ENCODE results near the gene MKI67. TPM values are rescaled to one million over a fixed set of nuclear protein-coding genes. Genes with fewer than 3 reads are reported as not detected.

MKI67 gene
- total and polyA plus RNA-seq, 2 of the 13 experiments (the other 11 are each of a cell fraction or from before 2014, with no cell fraction given): 6.7 to 22.9 TPM

GRCh38 chr10:128156999-128157755 lies 31.0 kb upstream of the MKI67 start (continued):
- TF ChIP-seq TRIM22 (IDR thresholded peaks at IDR 0.05) (no peak), FOXK2 (IDR thresholded peaks at IDR 0.05) (no peak), ZNF704 (CRISPR knock-in tag; IDR thresholded peaks at IDR 0.05; ENCODE audit: borderline replicate concordance) (no peak), ZNF558 (CRISPR knock-in tag; IDR thresholded peaks at IDR 0.05; ENCODE audit: borderline replicate concordance) (no peak), RAD21 (CRISPR knock-in tag; IDR thresholded peaks at IDR 0.05) (peak; percentile 25; the same call in 1 of the 2 replicates), PPARG (CRISPR knock-in tag; conservative IDR thresholded peaks at IDR 0.05) (0 out of 2 replicates have a peak, but pooled peaks have one; percentile 31), TOPORS (CRISPR knock-in tag; IDR thresholded peaks at IDR 0.05) (no peak), NR2F2 (IDR thresholded peaks at IDR 0.05; ENCODE audit: borderline replicate concordance, low read depth) (no peak), NONO (IDR thresholded peaks at IDR 0.05) (no peak), NONO (CRISPR knock-in tag; conservative IDR thresholded peaks at IDR 0.05) (peak; percentile 73), MED8 (CRISPR knock-in tag; IDR thresholded peaks at IDR 0.05; ENCODE audit: insufficient replicate concordance) (peak; percentile 49), NR2F1 (CRISPR knock-in tag; IDR thresholded peaks at IDR 0.05) (0 out of 4 replicates have a peak, but pooled peaks of 1 of the 2 experiments have one; percentile 18), ZNF550 (CRISPR knock-in tag; IDR thresholded peaks at IDR 0.05; ENCODE audit: borderline replicate concordance) (no peak), PREB (CRISPR knock-in tag; IDR thresholded peaks at IDR 0.05) (no peak), ZNF337 (CRISPR knock-in tag; IDR thresholded peaks at IDR 0.05; ENCODE audit: borderline replicate concordance, low read depth) (no peak), SIN3A (IDR thresholded peaks at IDR 0.05; ENCODE audit: borderline replicate concordance, low read depth, low read length) (no peak), HDAC2 (CRISPR knock-in tag; IDR thresholded peaks at IDR 0.05) (peak; percentile 84; the same call in 1 of the 2 replicates), ZNF549 (CRISPR knock-in tag; IDR thresholded peaks at IDR 0.05) (no peak)
- TF ChIP-seq, protein P1, sequence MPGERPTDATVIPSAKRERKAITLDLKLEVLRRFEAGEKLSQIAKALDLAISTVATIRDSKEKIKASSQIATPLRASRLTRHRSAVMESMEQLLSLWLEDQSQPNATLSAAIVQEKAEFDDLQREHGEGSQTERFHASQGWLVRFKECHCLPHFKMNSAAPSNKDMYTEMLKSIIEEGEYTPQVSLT (CRISPR knock-in tag; IDR thresholded peaks at IDR 0.05; ENCODE audit: borderline replicate concordance, low read depth): no peak
